Esophagus muscularis mucosa (tissue), 4 donors: ENCODE results near the gene AKAP6.

Experiments used
- CTCF ChIP-seq, 3 experiments: fragments of 200-600 bp in 2 of 3; fragments of 450-650 bp in 1 of 3; sonication (generic) in 2 of 3; IDR thresholded peaks; one replicate each; pipeline ENCODE4 v1.5.1; 2017 to 2019; ENCODE audit warnings: antibody characterized with exemption in 3 of 3, mild to moderate bottlenecking in 2 of 3, moderate library complexity in 1 of 3
- EP300 ChIP-seq: sonication (generic); formaldehyde crosslinking; IDR thresholded peaks from one replicate; pipeline ENCODE4 v1.6.1; 2017; ENCODE audit warnings: antibody characterized with exemption
- POLR2A ChIP-seq: fragments of 450-650 bp; IDR thresholded peaks from one replicate; pipeline ENCODE4 v1.6.1; 2017; ENCODE audit warnings: antibody characterized with exemption, moderate library complexity, mild to moderate bottlenecking, low read depth
- POLR2AphosphoS5 ChIP-seq, 2 donors: sonication (generic); formaldehyde crosslinking; IDR thresholded peaks; one replicate each; pipeline ENCODE4 v1.6.1; 2017; ENCODE audit warnings: antibody characterized with exemption in 2 of 2

- TF ChIP-seq CTCF (IDR thresholded peaks at IDR 0.05) = no peak
- TF ChIP-seq POLR2A = no peak
- TF ChIP-seq POLR2AphosphoS5 (IDR thresholded peaks at IDR 0.05) = no peak
- TF ChIP-seq EP300 = no peak
These were observed 4.5 kb upstream of the AKAP6 start for GRCh38 chr14:32324601-32325000.
